Fibroblast of lung (primary cell): Measurements from ENCODE around the gene GAPDHS. TPM values are rescaled to one million over a fixed set of nuclear protein-coding genes. Genes with fewer than 3 reads are reported as not detected.

Experiments
- DNase-seq, 2 donors: peaks; one replicate each; pipeline versions ENCODE4 v3.0.0 to v3.0.0-alpha.2; 2010; ENCODE audit warnings: low read depth in 2 of 2
- H2AFZ ChIP-seq: 2 replicates; pipeline ENCODE4 v1.5.1; 2012; ENCODE audit warnings: low read length, control low read depth, inconsistent platforms
- H3K27ac ChIP-seq: 2 replicates; pipeline ENCODE4 v1.5.1; 2011; ENCODE audit warnings: low read length, control low read depth; ENCODE audit not compliant: insufficient read depth
- H3K27me3 ChIP-seq: 2 replicates; pipeline ENCODE4 v1.5.1; 2011; ENCODE audit warnings: mild to moderate bottlenecking, low read length; ENCODE audit not compliant: control insufficient read depth, insufficient read depth
- H3K36me3 ChIP-seq: 2 replicates; pipeline ENCODE4 v1.5.1; 2011; ENCODE audit warnings: low read length; ENCODE audit not compliant: control insufficient read depth, insufficient read depth
- H3K4me1 ChIP-seq: 2 replicates; pipeline ENCODE4 v1.5.1; 2011; ENCODE audit warnings: low read length; ENCODE audit not compliant: control insufficient read depth, insufficient read depth; ENCODE audit errors: extremely low read depth
- H3K4me2 ChIP-seq: 2 replicates; pipeline ENCODE4 v1.5.1; 2011; ENCODE audit warnings: low read length, control low read depth; ENCODE audit not compliant: insufficient read depth; ENCODE audit errors: extremely low read depth
- H3K4me3 ChIP-seq, 4 experiments: fragments of 200-600 bp in 1 of 4; sonication (generic) in 1 of 4; replicated peaks in 1 of 4; 2 replicates each; pipeline ENCODE4 v1.5.1; 2011 to 2016; ENCODE audit warnings: low read length in 4 of 4, low read depth in 3 of 4, mild to moderate bottlenecking in 3 of 4, control low read depth in 2 of 4, inconsistent platforms in 1 of 4, mixed read lengths in 1 of 4; ENCODE audit not compliant: insufficient read depth in 1 of 4; ENCODE audit errors: control extremely low read depth in 1 of 4
- H3K79me2 ChIP-seq: 2 replicates; pipeline ENCODE4 v1.5.1; 2012; ENCODE audit warnings: mild to moderate bottlenecking, low read length, inconsistent platforms; ENCODE audit not compliant: control insufficient read depth, insufficient read depth
- H3K9ac ChIP-seq: 2 replicates; pipeline ENCODE4 v1.5.1; 2011; ENCODE audit warnings: mild to moderate bottlenecking, low read length, control low read depth; ENCODE audit not compliant: insufficient read depth
- H3K9me3 ChIP-seq: 2 replicates; pipeline ENCODE4 v1.5.1; 2012; ENCODE audit warnings: low read depth, low read length; ENCODE audit not compliant: control insufficient read depth, insufficient read depth
- H4K20me1 ChIP-seq: 2 replicates; pipeline ENCODE4 v1.5.1; 2011; ENCODE audit warnings: low read length; ENCODE audit not compliant: control insufficient read depth, insufficient read depth; ENCODE audit errors: extremely low read depth
- EZH2 ChIP-seq: IDR thresholded peaks from 2 replicates; pipeline ENCODE4 v1.5.1; 2012; ENCODE audit warnings: low read length, control low read depth, mild to moderate bottlenecking; ENCODE audit errors: missing control alignments
- polyA plus RNA-seq, 2 donors: library from polyadenylated mRNA; depleted of rRNA in 1 of 2; stranded (reverse) in 1 of 2; unstranded in 1 of 2; fragments of >200 nt; gene quantifications; 2 replicates each; pipeline ENCODE4 v1.2.1, GENCODE V29; 2011 to 2012; ENCODE audit warnings: missing spikeins in 1 of 2
- total RNA-seq: library from RNA; depleted of rRNA; stranded (reverse); fragments of >200 nt; gene quantifications from 2 replicates; pipeline ENCODE4 v1.2.1, GENCODE V29; 2014
- TF ChIP-seq, protein P1 (sequence below), 2 donors: IDR thresholded peaks in 1 of 2; conservative IDR thresholded peaks in 1 of 2; 1 replicate in 1 of 2; 2 replicates in 1 of 2; pipeline ENCODE4 v1.5.1; 2011 to 2012; ENCODE audit warnings: low read length in 2 of 2, control low read depth in 1 of 2, inconsistent platforms in 1 of 2, low read depth in 1 of 2, mild to moderate bottlenecking in 1 of 2

Gene GAPDHS
- total and polyA plus RNA-seq, 2 donors (not counting 1 experiment from before 2014, with no cell fraction given): not detected

DNA sequence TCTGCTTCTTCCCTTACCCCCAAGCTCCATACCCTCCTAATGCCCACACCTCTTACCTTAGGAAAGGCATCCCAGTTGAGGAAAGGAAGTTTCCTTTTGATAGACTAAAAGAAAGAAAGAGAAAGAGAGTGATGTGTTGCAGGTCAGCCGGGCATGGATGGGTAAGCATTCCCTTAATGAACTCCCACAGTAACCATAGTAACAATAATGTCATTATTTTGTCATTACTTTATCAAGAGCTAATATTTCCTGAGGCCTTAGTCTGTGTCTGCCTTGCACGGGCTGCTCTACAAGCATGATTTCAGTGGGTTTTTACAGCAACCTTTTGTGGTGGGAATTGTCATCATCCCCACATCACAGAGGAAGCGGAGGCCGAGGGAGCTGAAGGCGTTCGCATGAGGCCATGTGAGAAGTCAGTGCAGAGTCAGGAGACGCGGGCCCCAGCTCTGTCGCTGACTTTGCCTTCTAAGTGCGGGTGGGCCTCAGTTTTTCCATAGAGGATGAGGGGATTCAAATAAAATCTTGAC lies 45.5 kb upstream of the GAPDHS start:
- Histone ChIP-seq H3K9me3 (no peaks in the 10 kb centered on the region), H3K4me3 (no peak overlapping the region), H3K4me2 (no peak overlapping the region), H3K79me2 (no peaks in the 10 kb centered on the region), H3K4me1 (no peaks in the 10 kb centered on the region), H3K36me3 (no peaks in the 10 kb centered on the region), H4K20me1 (no peaks in the 10 kb centered on the region), H2AFZ (no peak overlapping the region), H3K27ac (no peak overlapping the region), H3K9ac (no peak overlapping the region), H3K27me3 (peaks cover 17% of the 10 kb centered on the region)
- TF ChIP-seq, protein P1, sequence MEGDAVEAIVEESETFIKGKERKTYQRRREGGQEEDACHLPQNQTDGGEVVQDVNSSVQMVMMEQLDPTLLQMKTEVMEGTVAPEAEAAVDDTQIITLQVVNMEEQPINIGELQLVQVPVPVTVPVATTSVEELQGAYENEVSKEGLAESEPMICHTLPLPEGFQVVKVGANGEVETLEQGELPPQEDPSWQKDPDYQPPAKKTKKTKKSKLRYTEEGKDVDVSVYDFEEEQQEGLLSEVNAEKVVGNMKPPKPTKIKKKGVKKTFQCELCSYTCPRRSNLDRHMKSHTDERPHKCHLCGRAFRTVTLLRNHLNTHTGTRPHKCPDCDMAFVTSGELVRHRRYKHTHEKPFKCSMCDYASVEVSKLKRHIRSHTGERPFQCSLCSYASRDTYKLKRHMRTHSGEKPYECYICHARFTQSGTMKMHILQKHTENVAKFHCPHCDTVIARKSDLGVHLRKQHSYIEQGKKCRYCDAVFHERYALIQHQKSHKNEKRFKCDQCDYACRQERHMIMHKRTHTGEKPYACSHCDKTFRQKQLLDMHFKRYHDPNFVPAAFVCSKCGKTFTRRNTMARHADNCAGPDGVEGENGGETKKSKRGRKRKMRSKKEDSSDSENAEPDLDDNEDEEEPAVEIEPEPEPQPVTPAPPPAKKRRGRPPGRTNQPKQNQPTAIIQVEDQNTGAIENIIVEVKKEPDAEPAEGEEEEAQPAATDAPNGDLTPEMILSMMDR (conservative IDR thresholded peaks at IDR 0.05 in 1 of 2, IDR thresholded peaks at IDR 0.05 in 1 of 2; ENCODE audit: low read depth in 1 of 2, low read length in 2 of 2): no peak
- TF ChIP-seq EZH2: no peak
- DNase-seq: no peak

DNA sequence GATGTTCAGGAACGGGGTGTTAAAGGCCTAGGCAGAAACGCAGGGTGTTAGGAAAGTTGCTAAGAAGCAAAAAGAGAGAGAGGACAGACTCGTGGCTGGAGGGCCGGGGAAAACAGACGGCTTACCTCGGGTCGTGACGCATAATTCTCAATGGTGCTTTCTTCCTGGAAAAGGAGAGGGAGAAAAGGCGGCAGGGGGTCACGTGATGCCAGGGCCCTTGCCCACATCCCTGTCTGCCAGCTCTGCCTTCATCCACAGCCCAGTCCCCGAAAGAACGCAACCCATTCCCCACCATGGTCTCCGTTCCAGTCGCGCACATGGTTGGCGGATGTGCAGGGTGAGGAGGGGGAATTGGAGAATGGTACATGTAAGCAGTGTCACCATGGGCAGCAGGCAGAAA lies 44.6 kb upstream of the GAPDHS start:
- DNase-seq: no peak
- H3K27ac ChIP-seq: no peak overlapping the region
- no peaks in the 10 kb centered on the region for H3K9me3 ChIP-seq
- H3K27me3 ChIP-seq: peaks cover 20% of the 10 kb centered on the region
- H3K79me2 ChIP-seq: no peaks in the 10 kb centered on the region
- no peak overlapping the region for H2AFZ ChIP-seq
- no peaks in the 10 kb centered on the region for H4K20me1 ChIP-seq
- H3K9ac ChIP-seq: no peak overlapping the region
- H3K4me1 ChIP-seq: no peaks in the 10 kb centered on the region
- TF ChIP-seq, protein P1 (conservative IDR thresholded peaks at IDR 0.05 in 1 of 2, IDR thresholded peaks at IDR 0.05 in 1 of 2; ENCODE audit: low read depth in 1 of 2, low read length in 2 of 2): no peak
- no peaks in the 10 kb centered on the region for H3K36me3 ChIP-seq
- H3K4me3 ChIP-seq: no peak overlapping the region
- no peak overlapping the region for H3K4me2 ChIP-seq

DNA sequence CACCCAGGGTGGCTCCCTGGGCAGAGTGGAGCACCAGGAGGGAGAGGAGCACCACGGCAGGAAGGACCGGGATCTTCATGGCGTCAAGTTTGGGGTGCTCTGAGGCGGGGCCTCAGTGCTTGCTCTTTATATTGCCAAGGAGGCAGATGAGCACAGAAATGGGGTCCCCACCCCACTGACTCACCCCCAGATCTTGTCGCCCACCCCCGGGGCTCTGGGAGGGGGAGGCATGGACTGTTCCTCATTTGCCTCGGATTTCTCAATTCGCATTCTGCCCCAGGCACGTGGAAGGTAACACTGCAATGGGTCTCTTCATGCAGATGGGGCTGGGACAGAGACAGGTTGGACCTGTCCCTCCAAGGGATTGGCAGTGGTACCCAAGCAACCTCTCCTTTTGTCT lies 42.9 kb upstream of the GAPDHS start, which contains the start of gene KRTDAP:
KRTDAP (minus strand) TSS at position 101 of the 400 bp plus-strand sequence; CDS start at position 79, 22 bp downstream.
- Histone ChIP-seq H3K36me3 (no peaks in the 10 kb centered on the region), H2AFZ (no peak within 1 kb of the TSS), H3K27me3 (peaks cover 14% of the 10 kb centered on the region), H3K4me1 (no peaks in the 10 kb centered on the region), H4K20me1 (no peaks in the 10 kb centered on the region), H3K4me2 (no peak within 1 kb of the TSS), H3K27ac (no peak within 1 kb of the TSS), H3K79me2 (no peaks in the 10 kb centered on the region), H3K9me3 (no peaks in the 10 kb centered on the region), H3K9ac (no peak within 1 kb of the TSS), H3K4me3 (no peak within 1 kb of the TSS)
- TF ChIP-seq EZH2: no peak
- TF ChIP-seq, protein P1 (conservative IDR thresholded peaks at IDR 0.05 in 1 of 2, IDR thresholded peaks at IDR 0.05 in 1 of 2; ENCODE audit: low read depth in 1 of 2, low read length in 2 of 2): no peak
- DNase-seq: no peak
